ENCODE data around the gene MCF2L.
"Not testable (repeated sequence)": the region's sequence is repeated elsewhere in the genome, so short reads cannot be mapped to it uniquely, and the experiment has no call there.

MCF2L gene

GRCh38 chr13:112968910-112969691, at the start of gene MCF2L:
TSS of gene MCF2L (plus strand) at chr13:112969214. CDS start at chr13:112969380, 166 bp downstream.
- DNase-seq = peak; percentile 76

- no peak for DNase-seq
These were observed 45.1 kb upstream of the MCF2L start for GRCh38 chr13:112923962-112924361.

- DNase-seq = no peak
These were observed 44.6 kb upstream of the MCF2L start for GRCh38 chr13:112924365-112924764.

- no peak for DNase-seq
These were observed 43.0 kb upstream of the MCF2L start for GRCh38 chr13:112926003-112926402.

- no peak for DNase-seq
These were observed 42.0 kb upstream of the MCF2L start for GRCh38 chr13:112926993-112927392.

- no peak for DNase-seq
These were observed 40.7 kb upstream of the MCF2L start for GRCh38 chr13:112928020-112928971.

GRCh38 chr13:112928972-112929782, 39.8 kb upstream of the MCF2L start:
- DNase-seq = no peak

- no peak for DNase-seq
These were observed 39.3 kb upstream of the MCF2L start for GRCh38 chr13:112929783-112930055.

GRCh38 chr13:112930192-112930591, 38.8 kb upstream of the MCF2L start:
- no peak for DNase-seq

- DNase-seq = no peak
These were observed 37.7 kb upstream of the MCF2L start for GRCh38 chr13:112931028-112931934.

GRCh38 chr13:112932971-112933370, 36.0 kb upstream of the MCF2L start:
- no peak for DNase-seq

- no peak for DNase-seq
These were observed 35.4 kb upstream of the MCF2L start for GRCh38 chr13:112933649-112934048.

GRCh38 chr13:112934078-112934477, 34.9 kb upstream of the MCF2L start:
- DNase-seq = no peak

- no peak for DNase-seq
These were observed 30.3 kb upstream of the MCF2L start for GRCh38 chr13:112938680-112939079.

- DNase-seq = no peak
These were observed 28.8 kb upstream of the MCF2L start for GRCh38 chr13:112940236-112940635.

GRCh38 chr13:112941349-112941748, 27.7 kb upstream of the MCF2L start:
- no peak for DNase-seq

GRCh38 chr13:112941765-112942164, 27.2 kb upstream of the MCF2L start:
- DNase-seq = not testable (repeated sequence)

- peak; percentile 96 for DNase-seq
These were observed 26.2 kb upstream of the MCF2L start for GRCh38 chr13:112942689-112943308.

- DNase-seq = peak; percentile 46
These were observed 25.5 kb upstream of the MCF2L start for GRCh38 chr13:112943309-112944125.

GRCh38 chr13:112947796-112948195, 21.2 kb upstream of the MCF2L start:
- no peak for DNase-seq
